Measurements from ENCODE around the gene ITGB4. TPM values are rescaled to one million over a fixed set of nuclear protein-coding genes. Genes with fewer than 3 reads are reported as not detected.
A peak's percentile ranks its signal among the peaks of the same experiment; 100 is the strongest.

The ITGB4 gene
- 10 to 100 TPM; 39.4 to 46.6 TPM for total RNA-seq
- long read RNA-seq, donor 1, partial matches to known transcripts = 10 of 13 reads
- long read RNA-seq, donor 1, other reads (novel, unspliced or antisense) = 3 of 13 reads
- long read RNA-seq, donor 2, partial matches to known transcripts = 13 of 16 reads
- long read RNA-seq, donor 2, other reads (novel, unspliced or antisense) = 3 of 16 reads

DNA sequence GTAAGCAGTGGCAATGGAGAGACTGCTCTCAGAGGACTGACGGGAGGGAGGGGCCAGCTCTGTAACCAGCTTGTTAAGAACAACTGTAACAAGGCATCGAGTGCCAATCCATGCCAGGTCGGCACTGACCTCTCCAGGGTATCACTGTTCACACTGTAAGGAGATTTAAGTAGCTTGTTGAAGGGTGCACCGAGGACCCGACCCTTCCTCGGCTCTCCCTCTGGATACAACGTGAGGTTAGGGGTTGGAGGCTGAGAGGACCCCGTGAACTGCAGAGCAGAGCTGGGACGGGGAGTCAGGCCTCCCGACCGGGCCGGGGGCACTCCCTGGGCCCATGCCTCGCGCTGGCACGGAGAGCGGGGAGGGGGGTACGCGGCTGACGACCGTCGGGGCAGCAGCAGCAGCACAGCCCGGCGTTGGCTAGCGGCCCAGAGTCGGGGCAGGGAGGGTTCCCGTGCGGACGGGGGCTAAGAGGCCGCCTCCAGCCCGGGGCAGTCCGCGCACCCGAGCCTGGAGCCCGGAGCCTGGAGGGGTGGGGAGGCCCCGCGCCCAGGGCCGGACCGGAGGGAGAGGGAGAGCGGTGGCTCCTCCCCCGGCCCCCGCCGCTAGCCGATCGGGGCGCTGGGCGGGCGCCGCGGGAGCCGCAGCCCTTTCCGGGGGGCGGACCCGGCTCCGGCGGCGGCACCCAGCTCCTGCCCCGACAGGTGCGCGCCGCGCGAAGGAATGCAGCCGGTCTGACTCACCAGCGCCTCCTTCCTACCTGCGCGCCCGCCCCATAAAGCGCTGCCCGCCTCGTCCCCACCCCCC lies at the start of gene ITGB4:
Gene ITGB4 (plus strand): TSS at position 804 of the 807 bp plus-strand sequence. CDS start 3,245 bp downstream, outside the sequence.
- no peak for DNase-seq (ENCODE audit: low spot score)
- intact Hi-C loops (cut with DNase I) = no loop called here

DNA sequence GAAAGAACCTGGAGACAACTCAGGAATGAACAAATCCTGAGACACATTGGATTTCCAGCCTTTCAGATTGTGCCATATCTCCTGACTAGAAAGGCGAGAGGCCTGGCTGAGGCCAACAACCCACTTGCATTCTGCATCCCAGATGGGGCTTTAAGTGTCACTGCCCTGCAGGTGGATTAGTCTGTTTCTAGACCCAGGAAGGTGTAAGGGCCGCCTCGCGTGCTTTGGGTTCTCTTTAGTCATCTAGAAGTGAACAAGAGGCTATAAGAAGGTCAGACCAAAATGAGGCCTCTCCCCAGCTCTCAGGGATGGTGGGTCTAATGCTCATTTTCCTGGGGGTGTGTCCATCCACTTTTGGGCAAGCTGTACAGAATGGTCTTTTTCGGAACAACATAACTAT lies 49.2 kb upstream of the ITGB4 start:
- peak; percentile 62 for DNase-seq (ENCODE audit: low spot score)
- intact Hi-C loops (cut with DNase I) = no loop called here

- intact Hi-C loops (cut with DNase I) = no loop called here
- peak; percentile 13 for DNase-seq (ENCODE audit: low spot score)
Observed at GRCh38 chr17:75673487-75673886, 47.8 kb upstream of the ITGB4 start.

- intact Hi-C loops (cut with DNase I) = loop anchor here in 1 of 2 donors (5.0 kb wide), 1 partner anchor 76 kb away; no protein-coding TSS in a partner anchor
- no peak for DNase-seq (ENCODE audit: low spot score)
Observed at GRCh38 chr17:75676461-75676860, 44.8 kb upstream of the ITGB4 start.

DNA sequence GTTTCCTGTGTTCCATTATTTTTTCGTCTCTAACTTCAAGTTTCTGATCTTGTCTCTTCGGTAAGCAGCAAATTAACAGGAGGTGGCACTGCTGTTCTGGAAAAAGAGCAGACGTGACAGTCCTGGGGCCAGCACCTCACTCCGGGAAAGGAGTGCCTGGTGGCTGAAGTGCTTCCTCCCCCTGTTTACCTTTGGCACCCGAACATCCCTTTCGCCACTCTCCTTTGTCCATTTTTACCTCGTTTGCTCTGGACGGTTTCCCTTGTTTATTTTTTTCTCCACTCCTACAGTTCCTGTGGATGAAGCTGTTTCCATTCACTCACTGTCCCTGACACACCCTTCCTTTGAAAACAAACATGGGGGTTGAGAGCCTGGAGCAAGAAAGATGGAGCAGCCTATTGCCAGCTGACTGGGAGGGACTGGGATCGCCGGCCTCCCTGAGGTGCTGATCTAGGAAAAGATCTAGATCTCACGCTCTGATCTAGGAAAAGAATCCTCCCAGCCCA lies 41.5 kb upstream of the ITGB4 start:
- intact Hi-C loops (cut with DNase I) = loop anchor here (1.0 to 5.0 kb wide), 2 partner anchors 72 to 73 kb away; no protein-coding TSS in a partner anchor

DNA sequence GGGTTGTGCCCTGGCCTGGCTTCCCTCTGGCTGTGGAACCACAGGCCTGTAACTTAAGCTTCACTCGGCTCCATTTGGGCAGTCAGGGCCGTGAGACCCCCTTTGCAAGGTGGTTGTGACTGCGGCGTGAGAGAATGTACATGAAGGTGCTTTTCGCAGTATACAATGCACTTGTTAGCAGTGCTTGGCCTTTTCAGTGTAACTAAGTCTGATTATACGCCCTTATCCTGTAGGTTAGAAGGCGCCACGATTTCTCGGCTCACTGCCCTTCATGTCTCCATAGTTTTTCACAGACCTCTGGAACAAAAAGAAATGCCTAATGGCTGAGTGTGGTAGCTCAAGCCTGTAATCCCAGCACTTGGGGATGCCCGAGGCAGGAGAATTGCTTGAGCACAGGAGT lies 40.8 kb upstream of the ITGB4 start:
- peak; percentile 32 for DNase-seq (ENCODE audit: low spot score)
- intact Hi-C loops (cut with DNase I) = loop anchor here in 1 of 2 donors (1.0 kb wide), 1 partner anchor 71 kb away; no protein-coding TSS in a partner anchor

More for the DNA sequence above, 41.5 kb upstream of the ITGB4 start:
- peak; percentile 71 for DNase-seq (ENCODE audit: low spot score)

GRCh38 chr17:75681289-75681688 lies 40.0 kb upstream of the ITGB4 start:
- intact Hi-C loops (cut with DNase I) = no loop called here
- DNase-seq (ENCODE audit: low spot score) = peak; percentile 29

DNA sequence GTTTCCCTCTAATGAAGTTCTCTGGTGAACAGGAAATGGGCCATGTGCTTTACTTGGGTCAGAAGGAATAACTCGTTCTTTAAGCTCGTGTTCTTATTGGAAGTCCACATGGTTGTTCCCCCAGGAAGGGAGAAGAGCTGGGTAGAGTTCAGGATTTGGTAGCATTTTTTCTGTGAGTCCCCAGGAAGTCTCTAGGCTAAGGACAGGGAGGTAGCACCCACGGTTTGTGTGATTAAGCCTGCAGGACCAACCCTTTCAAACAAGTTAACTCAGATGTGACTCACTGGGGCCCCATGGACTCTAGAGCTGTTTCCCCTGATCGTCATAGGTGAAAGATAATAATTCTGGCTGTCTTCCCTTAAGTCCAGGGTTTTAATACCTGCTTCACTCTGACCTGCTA lies 37.7 kb upstream of the ITGB4 start:
- peak; percentile 9 for DNase-seq (ENCODE audit: low spot score)
- intact Hi-C loops (cut with DNase I) = no loop called here

DNA sequence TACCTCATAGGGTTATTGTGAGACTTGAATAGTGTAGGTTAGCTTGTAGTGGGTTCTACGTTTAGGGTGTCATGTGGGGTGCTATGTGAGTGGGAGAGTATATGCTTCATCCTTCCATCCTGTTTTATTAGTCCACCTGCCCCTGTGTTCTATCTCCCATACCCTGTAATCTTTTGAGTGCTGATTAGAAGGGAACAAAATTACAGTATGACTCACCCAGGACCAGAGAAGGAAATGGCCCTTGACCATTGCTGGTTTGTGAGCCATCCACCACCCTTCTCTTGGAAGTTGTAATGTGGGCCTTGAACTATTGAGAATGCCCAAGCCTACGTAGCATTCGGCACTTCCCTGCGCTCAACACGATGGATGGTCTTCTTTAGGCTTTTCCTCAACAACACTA lies 37.0 kb upstream of the ITGB4 start:
- intact Hi-C loops (cut with DNase I) = no loop called here
- DNase-seq (ENCODE audit: low spot score) = no peak

GRCh38 chr17:75684924-75685323 lies 36.3 kb upstream of the ITGB4 start:
- intact Hi-C loops (cut with DNase I) = loop anchor here in 1 of 2 donors (5.0 kb wide), 1 partner anchor 57 kb away; no protein-coding TSS in a partner anchor
- peak; percentile 22 for DNase-seq (ENCODE audit: low spot score)

- no peak for DNase-seq (ENCODE audit: low spot score)
- intact Hi-C loops (cut with DNase I) = loop anchor here in 1 of 2 donors (5.0 kb wide), 1 partner anchor 57 kb away; no protein-coding TSS in a partner anchor
Observed at GRCh38 chr17:75685499-75685898, 35.8 kb upstream of the ITGB4 start.

- intact Hi-C loops (cut with DNase I) = loop anchor here in 1 of 2 donors (5.0 kb wide), 1 partner anchor 54 kb away; no protein-coding TSS in a partner anchor
- peak; percentile 75 for DNase-seq (ENCODE audit: low spot score)
Observed at GRCh38 chr17:75688209-75688825, 32.9 kb upstream of the ITGB4 start.

DNA sequence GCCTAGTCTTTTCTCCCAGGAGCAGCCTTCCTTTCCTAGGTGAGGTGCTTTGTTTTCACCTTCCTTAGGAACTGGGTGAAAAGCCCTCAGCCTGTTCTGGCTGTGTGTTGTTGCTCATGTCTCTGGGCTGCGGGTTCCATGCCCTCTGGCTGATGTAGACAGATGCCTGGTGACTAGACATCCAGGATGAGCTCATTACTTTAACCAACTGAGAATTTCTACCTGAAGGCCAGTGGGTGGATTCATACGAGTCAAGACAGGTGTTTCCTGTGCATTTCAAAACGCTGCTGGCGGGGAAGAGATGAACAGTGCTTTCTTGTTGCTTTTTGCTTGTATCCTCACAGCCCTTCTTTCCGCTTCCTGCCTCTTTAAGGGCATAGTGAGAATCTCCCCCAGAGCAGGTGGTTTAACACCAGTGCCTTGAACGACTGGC lies 31.8 kb upstream of the ITGB4 start:
- intact Hi-C loops (cut with DNase I) = loop anchor here in 1 of 2 donors (5.0 kb wide), 1 partner anchor 53 kb away; no protein-coding TSS in a partner anchor
- DNase-seq (ENCODE audit: low spot score) = peak; percentile 16

- DNase-seq (ENCODE audit: low spot score) = peak; percentile 45
Observed at GRCh38 chr17:75691371-75691791, 29.9 kb upstream of the ITGB4 start.

GRCh38 chr17:75691801-75692626 lies 29.2 kb upstream of the ITGB4 start:
- intact Hi-C loops (cut with DNase I) = no loop called here
- DNase-seq (ENCODE audit: low spot score) = peak; percentile 45

More at GRCh38 chr17:75691371-75691791, 29.9 kb upstream of the ITGB4 start:
- intact Hi-C loops (cut with DNase I) = no loop called here

GRCh38 chr17:75692976-75693375 lies 28.3 kb upstream of the ITGB4 start:
- intact Hi-C loops (cut with DNase I) = no loop called here
- DNase-seq (ENCODE audit: low spot score) = peak; percentile 74

GRCh38 chr17:75693500-75694481 lies 27.5 kb upstream of the ITGB4 start:
- intact Hi-C loops (cut with DNase I) = no loop called here
- peak; percentile 68 for DNase-seq (ENCODE audit: low spot score)

All from posterior vena cava (tissue), 2 donors.